Calu3 (cell line): ENCODE data around the gene UBE2J2. TPM values are rescaled to one million over a fixed set of nuclear protein-coding genes. Genes with fewer than 3 reads are reported as not detected.
"Not testable (repeated sequence)": the region's sequence is repeated elsewhere in the genome, so short reads cannot be mapped to it uniquely, and the experiment has no call there.

Source experiments
- BruUV-seq: library from RNA; stranded (reverse); fragments of 400-500 nt; replicated peaks from 2 replicates; lab custom pipeline; 2021; lab: Mats Ljungman, UMichigan
- CTCF ChIA-PET: fragments of 300-600 bp; sonication (Branson Sonifier 250); formaldehyde crosslinking; loops from one replicate; lab custom pipeline; 2022; ENCODE audit warnings: antibody characterized with exemption; lab: Charles Lee
- DNase-seq: peaks from one replicate; pipeline ENCODE4 v3.0.0; 2022
- H3K27ac Mint-ChIP-seq: one replicate; pipeline ENCODE4 v1.8.0; 2022; ENCODE audit warnings: mixed read lengths; ENCODE audit not compliant: unreplicated experiment
- H3K27me3 Mint-ChIP-seq: one replicate; pipeline ENCODE4 v1.8.0; 2022; ENCODE audit warnings: mixed read lengths; ENCODE audit not compliant: unreplicated experiment
- H3K36me3 Mint-ChIP-seq: one replicate; pipeline ENCODE4 v1.8.0; 2022; ENCODE audit warnings: mild to moderate bottlenecking, moderate library complexity, mixed read lengths; ENCODE audit not compliant: insufficient read depth, unreplicated experiment
- H3K4me1 Mint-ChIP-seq: one replicate; pipeline ENCODE4 v1.8.0; 2022; ENCODE audit warnings: mild to moderate bottlenecking, low read depth, mixed read lengths; ENCODE audit not compliant: unreplicated experiment
- H3K4me3 Mint-ChIP-seq: one replicate; pipeline ENCODE4 v1.8.0; 2022; ENCODE audit warnings: mild to moderate bottlenecking, low read depth, moderate library complexity, mixed read lengths; ENCODE audit not compliant: unreplicated experiment
- H3K9me3 Mint-ChIP-seq: one replicate; pipeline ENCODE4 v1.8.0; 2022; ENCODE audit warnings: low read depth, mixed read lengths; ENCODE audit not compliant: unreplicated experiment
- CTCF ChIP-seq: fragments of 200-600 bp; IDR thresholded peaks from one replicate; pipeline ENCODE4 v1.8.0; 2022; ENCODE audit warnings: antibody characterized with exemption; ENCODE audit not compliant: unreplicated experiment
- intact Hi-C: fragments of 100-400 bp; cut with micrococcal nuclease; formaldehyde crosslinking; loops from one replicate; pipeline ENCODE4 v1.10.0; 2022; ENCODE audit not compliant: unreplicated experiment
- total RNA-seq: library from RNA; stranded (reverse); gene quantifications from 2 replicates; pipeline ENCODE4 v1.2.3, GENCODE V29; 2022

The UBE2J2 gene
- total RNA-seq, 1 experiment from 2014 or later, result 45.6 TPM

GRCh38 chr1:1254667-1254998, 19.0 kb downstream of the UBE2J2 start:
- BruUV-seq, result no TSS peak
- Mint-ChIP-seq H3K27ac (no peak overlapping the region), H3K4me1 (no peaks in the 10 kb centered on the region), H3K36me3 (peaks cover 45% of the 10 kb centered on the region), H3K27me3 (no peaks in the 10 kb centered on the region), H3K4me3 (no peak overlapping the region), H3K9me3 (no peaks in the 10 kb centered on the region)
- no peak for TF ChIP-seq CTCF
- intact Hi-C loops, result no loop called here
- CTCF ChIA-PET, result no interaction called here
- no peak for DNase-seq

GRCh38 chr1:1253972-1254666, 19.5 kb downstream of the UBE2J2 start:
- no TSS peak for BruUV-seq
- CTCF ChIA-PET, result no interaction called here
- no peak for DNase-seq
- no peaks in the 10 kb centered on the region for H3K27me3 Mint-ChIP-seq
- no peak overlapping the region for H3K27ac Mint-ChIP-seq
- no peaks in the 10 kb centered on the region for H3K9me3 Mint-ChIP-seq
- H3K4me1 Mint-ChIP-seq, result no peaks in the 10 kb centered on the region
- no peak overlapping the region for H3K4me3 Mint-ChIP-seq
- TF ChIP-seq CTCF, result no peak
- H3K36me3 Mint-ChIP-seq, result peaks cover 43% of the 10 kb centered on the region
- intact Hi-C loops, result no loop called here

- Mint-ChIP-seq H3K9me3 (no peaks in the 10 kb centered on the region), H3K4me1 (no peaks in the 10 kb centered on the region), H3K36me3 (peaks cover 43% of the 10 kb centered on the region), H3K4me3 (no peak overlapping the region), H3K27me3 (no peaks in the 10 kb centered on the region), H3K27ac (no peak overlapping the region)
- CTCF ChIA-PET, result no interaction called here
- TF ChIP-seq CTCF, result no peak
- intact Hi-C loops, result no loop called here
- no peak for DNase-seq
- BruUV-seq, result no TSS peak
Measured at GRCh38 chr1:1253314-1253713, 20.3 kb downstream of the UBE2J2 start.

GRCh38 chr1:1250786-1251284, 22.8 kb downstream of the UBE2J2 start:
- no peak overlapping the region for H3K27ac Mint-ChIP-seq
- no peaks in the 10 kb centered on the region for H3K9me3 Mint-ChIP-seq
- CTCF ChIA-PET, result interaction anchor here (1.4 kb wide), 1 partner anchor 126 kb away, joined by 4 read pairs; no protein-coding TSS in a partner anchor
- no peak overlapping the region for H3K4me3 Mint-ChIP-seq
- intact Hi-C loops, result no loop called here
- no peaks in the 10 kb centered on the region for H3K4me1 Mint-ChIP-seq
- TF ChIP-seq CTCF, result no peak
- peaks cover 40% of the 10 kb centered on the region for H3K36me3 Mint-ChIP-seq
- DNase-seq, result no peak
- no TSS peak for BruUV-seq
- no peaks in the 10 kb centered on the region for H3K27me3 Mint-ChIP-seq

GRCh38 chr1:1248009-1248913, 25.4 kb downstream of the UBE2J2 start:
- H3K4me1 Mint-ChIP-seq, DNase-seq, H3K27me3 Mint-ChIP-seq, H3K4me3 Mint-ChIP-seq, BruUV-seq, H3K9me3 Mint-ChIP-seq, CTCF ChIA-PET, H3K27ac Mint-ChIP-seq: not testable (repeated sequence)
- H3K36me3 Mint-ChIP-seq, result peaks cover 19% of the 10 kb centered on the region
- intact Hi-C loops, result loop anchor here (5.0 kb wide), 1 partner anchor 126 kb away; no protein-coding TSS in a partner anchor
